Stimulated activated naive CD8-positive, alpha-beta T cell treated with anti-CD3 and anti-CD28 coated beads, Interleukin-15, Interleukin-2, amounts not matched to agents 100 ng/mL and 50 ng/mL, for 24 hours (primary cell): ENCODE data around the gene ENDOU.
"Not testable (repeated sequence)": the region's sequence is repeated elsewhere in the genome, so short reads cannot be mapped to it uniquely, and the experiment has no call there.

Experiments
- H3K27ac Mint-ChIP-seq: one replicate; pipeline ENCODE4 v1.8.0; 2021; ENCODE audit warnings: mild to moderate bottlenecking, mixed read lengths
- H3K27me3 Mint-ChIP-seq: one replicate; pipeline ENCODE4 v1.8.0; 2021; ENCODE audit warnings: mixed read lengths
- H3K36me3 Mint-ChIP-seq: one replicate; pipeline ENCODE4 v1.8.0; 2021; ENCODE audit warnings: low read depth, mixed read lengths
- H3K4me1 Mint-ChIP-seq: one replicate; pipeline ENCODE4 v1.8.0; 2021; ENCODE audit warnings: low read depth, mixed read lengths
- H3K4me3 Mint-ChIP-seq: one replicate; pipeline ENCODE4 v1.8.0; 2021; ENCODE audit warnings: mild to moderate bottlenecking, mixed read lengths
- H3K9me3 Mint-ChIP-seq: one replicate; pipeline ENCODE4 v1.8.0; 2021; ENCODE audit warnings: mixed read lengths

ENDOU gene

GRCh38 chr12:47707905-47708543 lies 17.3 kb downstream of the ENDOU start:
- Mint-ChIP-seq H3K27me3 (no peaks in the 10 kb centered on the region), H3K27ac (peak overlapping the region; percentile 22), H3K4me1 (peaks cover 59% of the 10 kb centered on the region), H3K4me3 (peak overlapping the region; percentile 91), H3K9me3 (no peaks in the 10 kb centered on the region), H3K36me3 (peaks cover 13% of the 10 kb centered on the region)

GRCh38 chr12:47707355-47707754 lies 17.9 kb downstream of the ENDOU start:
- Mint-ChIP-seq H3K4me3 (peak overlapping the region; percentile 91), H3K36me3 (peaks cover 17% of the 10 kb centered on the region), H3K27ac (peak overlapping the region; percentile 36), H3K4me1 (peaks cover 65% of the 10 kb centered on the region), H3K27me3 (no peaks in the 10 kb centered on the region), H3K9me3 (no peaks in the 10 kb centered on the region)

DNA sequence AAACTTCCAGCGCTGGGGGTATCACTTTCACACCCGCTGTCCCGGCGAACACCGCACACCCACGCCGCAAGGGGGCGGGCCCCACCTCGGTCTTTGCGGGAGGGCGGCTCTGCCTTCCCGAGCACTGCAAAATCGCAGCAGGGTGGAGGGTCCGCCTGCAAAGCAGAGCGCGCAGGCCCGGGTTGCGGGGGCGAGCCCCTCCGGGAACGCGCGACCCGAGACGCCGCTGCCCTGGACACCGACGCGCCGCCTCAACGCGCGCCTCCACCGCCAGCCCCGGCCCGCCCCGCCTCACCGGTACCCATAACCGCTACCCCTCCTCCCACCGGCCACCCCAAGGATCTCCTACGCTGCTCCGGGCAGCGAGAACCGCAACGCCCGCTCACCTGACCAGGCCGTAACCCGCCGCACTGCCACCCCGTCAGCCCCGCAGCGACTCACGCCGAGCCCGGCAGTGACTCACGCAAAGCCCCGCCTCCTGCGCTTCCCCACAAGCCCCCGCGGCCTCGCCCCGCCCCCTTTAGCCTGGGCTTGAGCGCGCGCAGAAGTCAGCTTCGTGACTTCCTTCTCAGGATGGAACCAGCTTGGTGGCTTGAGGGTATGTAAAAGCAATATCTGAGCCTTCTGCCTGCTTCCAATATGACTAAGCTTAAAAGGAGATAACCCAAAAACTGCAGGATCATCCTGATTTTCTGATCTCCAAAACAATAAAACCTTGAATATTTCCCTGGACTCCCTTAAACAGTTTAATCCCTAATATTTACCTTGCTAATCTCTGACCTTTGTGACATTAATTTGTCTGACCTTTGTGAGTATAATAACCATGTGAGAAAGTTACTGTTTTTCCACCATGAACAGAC lies 19.5 kb downstream of the ENDOU start, which contains the start of gene RPAP3:
Gene RPAP3 (minus strand): TSS at position 465 of the 860 bp plus-strand sequence. CDS start 3,190 bp downstream, outside the sequence.
- Mint-ChIP-seq H3K4me1 (peaks cover 67% of the 10 kb centered on the region), H3K9me3 (no peaks in the 10 kb centered on the region), H3K27ac (peak within 1 kb of the TSS; percentile 94)

DNA sequence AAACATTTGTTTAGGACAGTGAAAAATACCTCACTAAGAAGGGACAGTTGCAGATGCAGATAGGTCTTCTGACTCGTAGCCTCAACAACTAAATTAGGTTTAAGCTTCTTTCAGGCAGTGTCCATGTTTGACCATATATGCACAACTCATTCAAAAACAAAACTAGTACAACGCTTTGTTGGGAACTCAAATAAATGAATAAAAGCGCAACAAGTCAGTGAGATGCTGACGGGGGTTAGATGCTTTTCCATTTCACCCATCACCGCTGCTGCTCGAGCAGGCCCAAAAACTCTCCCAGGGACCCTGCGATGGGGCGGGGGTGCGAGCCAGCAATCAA lies 20.1 kb downstream of the ENDOU start:
- peaks cover 68% of the 10 kb centered on the region for H3K4me1 Mint-ChIP-seq
- H3K27ac Mint-ChIP-seq = peak overlapping the region; percentile 94
- H3K36me3 Mint-ChIP-seq = peaks cover 35% of the 10 kb centered on the region
- no peaks in the 10 kb centered on the region for H3K9me3 Mint-ChIP-seq
- H3K27me3 Mint-ChIP-seq = no peaks in the 10 kb centered on the region
- peak overlapping the region; percentile 91 for H3K4me3 Mint-ChIP-seq

More for the DNA sequence above, 19.5 kb downstream of the ENDOU start, which contains the start of gene RPAP3:
- Mint-ChIP-seq H3K36me3 (peaks cover 29% of the 10 kb centered on the region), H3K4me3 (peak within 1 kb of the TSS; percentile 91), H3K27me3 (no peaks in the 10 kb centered on the region)

- H3K4me1 Mint-ChIP-seq = peaks cover 63% of the 10 kb centered on the region
- peaks cover 40% of the 10 kb centered on the region for H3K36me3 Mint-ChIP-seq
- H3K9me3 Mint-ChIP-seq = no peaks in the 10 kb centered on the region
- H3K27me3 Mint-ChIP-seq = no peaks in the 10 kb centered on the region
- H3K4me3 Mint-ChIP-seq = peak overlapping the region; percentile 91
- H3K27ac Mint-ChIP-seq = peak overlapping the region; percentile 94
These were observed 20.6 kb downstream of the ENDOU start for GRCh38 chr12:47704719-47705118.

- Mint-ChIP-seq H3K27ac (no peak overlapping the region), H3K36me3 (peaks cover 73% of the 10 kb centered on the region)
These were observed 25.0 kb downstream of the ENDOU start for GRCh38 chr12:47700263-47700662.

DNA sequence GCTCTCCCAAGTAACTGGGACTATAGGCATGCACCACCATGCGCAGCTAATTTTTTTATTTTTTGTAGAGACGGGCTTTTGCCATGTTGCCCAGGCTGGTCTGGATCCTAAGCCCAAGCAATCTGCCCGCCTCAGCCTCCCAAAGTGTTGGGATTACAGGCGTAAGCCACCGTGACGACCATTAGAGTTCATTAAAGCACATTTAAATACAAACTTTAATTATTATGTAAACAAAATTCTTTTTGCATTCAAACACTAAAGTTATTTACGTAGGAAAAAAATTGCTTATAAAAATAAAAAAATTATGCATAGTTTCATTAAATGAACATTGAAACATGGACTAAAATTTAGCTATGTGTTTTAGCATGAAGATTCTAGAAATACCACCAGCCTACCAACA lies 26.7 kb downstream of the ENDOU start:
- H3K9me3 Mint-ChIP-seq = no peaks in the 10 kb centered on the region
- H3K36me3 Mint-ChIP-seq = peaks cover 78% of the 10 kb centered on the region
- no peak overlapping the region for H3K4me3 Mint-ChIP-seq
- peaks cover 25% of the 10 kb centered on the region for H3K4me1 Mint-ChIP-seq
- H3K27me3 Mint-ChIP-seq = no peaks in the 10 kb centered on the region
- H3K27ac Mint-ChIP-seq = no peak overlapping the region

More at GRCh38 chr12:47700263-47700662, 25.0 kb downstream of the ENDOU start:
- Mint-ChIP-seq H3K4me1 (peaks cover 38% of the 10 kb centered on the region), H3K27me3 (no peaks in the 10 kb centered on the region), H3K4me3 (no peak overlapping the region), H3K9me3 (no peaks in the 10 kb centered on the region)

GRCh38 chr12:47698055-47698454 lies 27.2 kb downstream of the ENDOU start:
- Mint-ChIP-seq H3K27me3 (no peaks in the 10 kb centered on the region), H3K4me1 (peaks cover 19% of the 10 kb centered on the region), H3K27ac (no peak overlapping the region), H3K9me3 (no peaks in the 10 kb centered on the region), H3K4me3 (no peak overlapping the region), H3K36me3 (peaks cover 80% of the 10 kb centered on the region)

GRCh38 chr12:47689215-47689614 lies 36.1 kb downstream of the ENDOU start:
- Mint-ChIP-seq H3K4me1 (no peaks in the 10 kb centered on the region), H3K36me3 (peaks cover 66% of the 10 kb centered on the region), H3K27ac (no peak overlapping the region), H3K4me3 (no peak overlapping the region), H3K9me3 (no peaks in the 10 kb centered on the region), H3K27me3 (no peaks in the 10 kb centered on the region)

GRCh38 chr12:47687636-47688035 lies 37.7 kb downstream of the ENDOU start:
- H3K4me1 Mint-ChIP-seq = peaks cover 5% of the 10 kb centered on the region
- no peak overlapping the region for H3K4me3 Mint-ChIP-seq
- H3K27me3 Mint-ChIP-seq = no peaks in the 10 kb centered on the region
- H3K36me3 Mint-ChIP-seq = peaks cover 62% of the 10 kb centered on the region
- H3K27ac Mint-ChIP-seq = no peak overlapping the region
- H3K9me3 Mint-ChIP-seq = no peaks in the 10 kb centered on the region

GRCh38 chr12:47686645-47687240 lies 38.5 kb downstream of the ENDOU start:
- no peak overlapping the region for H3K27ac Mint-ChIP-seq
- H3K36me3 Mint-ChIP-seq = peaks cover 62% of the 10 kb centered on the region
- no peaks in the 10 kb centered on the region for H3K27me3 Mint-ChIP-seq

DNA sequence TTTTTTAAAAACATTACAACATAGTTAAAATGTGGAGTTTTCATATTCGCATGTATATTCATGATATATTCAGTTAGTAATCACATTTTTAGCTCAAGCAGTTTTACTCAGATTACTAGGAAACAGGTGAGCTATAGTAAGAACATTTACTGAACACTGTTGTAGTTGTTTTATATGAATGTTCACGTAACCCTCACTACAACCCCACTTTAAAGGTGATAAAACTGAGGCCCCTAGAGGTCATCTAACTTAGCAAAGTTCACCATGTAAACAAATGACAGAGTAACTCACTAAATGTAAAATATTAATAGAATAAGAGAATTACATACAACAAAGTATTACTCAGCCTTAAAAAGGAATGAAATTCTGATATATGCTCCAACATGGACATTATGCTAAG lies 45.5 kb downstream of the ENDOU start:
- Mint-ChIP-seq H3K27me3 (no peaks in the 10 kb centered on the region), H3K27ac (no peak overlapping the region), H3K36me3 (peaks cover 86% of the 10 kb centered on the region), H3K4me1 (peaks cover 20% of the 10 kb centered on the region), H3K4me3 (no peak overlapping the region), H3K9me3 (no peaks in the 10 kb centered on the region)

More at GRCh38 chr12:47686645-47687240, 38.5 kb downstream of the ENDOU start:
- no peaks in the 10 kb centered on the region for H3K9me3 Mint-ChIP-seq
- no peak overlapping the region for H3K4me3 Mint-ChIP-seq
- peaks cover 5% of the 10 kb centered on the region for H3K4me1 Mint-ChIP-seq

DNA sequence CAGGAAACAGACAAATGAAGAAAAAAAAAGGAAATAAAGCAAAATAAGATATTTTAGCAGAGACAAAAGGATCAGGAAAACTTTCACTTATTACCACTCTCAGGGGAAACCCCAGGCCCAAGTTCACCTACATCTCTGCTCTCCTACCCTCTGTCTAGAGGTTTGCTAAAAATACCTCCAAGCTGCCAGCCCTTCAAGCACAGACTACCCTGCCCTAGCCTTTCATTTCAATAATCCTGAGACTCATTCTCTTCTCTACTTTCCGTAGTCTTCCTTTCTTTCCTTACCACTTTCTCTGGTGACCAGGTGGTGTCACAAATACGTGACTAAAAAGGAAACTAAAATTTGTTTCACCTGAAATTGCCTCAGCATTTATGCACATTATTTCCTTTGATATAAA lies 53.2 kb downstream of the ENDOU start:
- H3K27ac Mint-ChIP-seq = no peak overlapping the region
- H3K9me3 Mint-ChIP-seq = no peaks in the 10 kb centered on the region
- no peak overlapping the region for H3K4me3 Mint-ChIP-seq
- H3K27me3 Mint-ChIP-seq = no peaks in the 10 kb centered on the region
- peaks cover 26% of the 10 kb centered on the region for H3K4me1 Mint-ChIP-seq
- H3K36me3 Mint-ChIP-seq = peaks cover 77% of the 10 kb centered on the region

GRCh38 chr12:47667935-47668334 lies 57.4 kb downstream of the ENDOU start:
- not testable (repeated sequence) for H3K27me3 Mint-ChIP-seq, H3K4me3 Mint-ChIP-seq, H3K27ac Mint-ChIP-seq, H3K9me3 Mint-ChIP-seq
- H3K36me3 Mint-ChIP-seq = peaks cover 66% of the 10 kb centered on the region
- H3K4me1 Mint-ChIP-seq = peaks cover 12% of the 10 kb centered on the region
